GM21723 (cell line): ENCODE results near the gene SMAD2.

Source experiments
- ATAC-seq: cut with Tn5 transposase; IDR thresholded peaks from one replicate; pipeline ENCODE4 v1.9.1; 2021; ENCODE audit warnings: mild to moderate bottlenecking, moderate library complexity; ENCODE audit not compliant: unreplicated experiment

Gene SMAD2

GRCh38 chr18:47898055-47898454 is 32.4 kb downstream of the SMAD2 start:
- ATAC-seq: no peak

- ATAC-seq: no peak
Observed at GRCh38 chr18:47895565-47896250, 34.8 kb downstream of the SMAD2 start.

GRCh38 chr18:47893939-47894699 is 36.3 kb downstream of the SMAD2 start:
- no peak for ATAC-seq

GRCh38 chr18:47893047-47893446 is 37.4 kb downstream of the SMAD2 start:
- no peak for ATAC-seq

GRCh38 chr18:47888156-47888555 is 42.3 kb downstream of the SMAD2 start:
- ATAC-seq: no peak

GRCh38 chr18:47887227-47887626 is 43.2 kb downstream of the SMAD2 start:
- ATAC-seq: no peak

- ATAC-seq: no peak
Observed at GRCh38 chr18:47883771-47884413, 46.6 kb downstream of the SMAD2 start.

GRCh38 chr18:47882641-47883040 is 47.8 kb downstream of the SMAD2 start:
- no peak for ATAC-seq

GRCh38 chr18:47881752-47882455 is 48.6 kb downstream of the SMAD2 start:
- no peak for ATAC-seq

GRCh38 chr18:47881042-47881441 is 49.4 kb downstream of the SMAD2 start:
- no peak for ATAC-seq

- no peak for ATAC-seq
Observed at GRCh38 chr18:47877892-47878291, 52.6 kb downstream of the SMAD2 start.

GRCh38 chr18:47876813-47877212 is 53.6 kb downstream of the SMAD2 start:
- ATAC-seq: no peak

- ATAC-seq: no peak
Observed at GRCh38 chr18:47873625-47874024, 56.8 kb downstream of the SMAD2 start.

GRCh38 chr18:47872426-47872825 is 58.0 kb downstream of the SMAD2 start:
- no peak for ATAC-seq

- no peak for ATAC-seq
Observed at GRCh38 chr18:47871288-47871687, 59.2 kb downstream of the SMAD2 start.

GRCh38 chr18:47870605-47871004 is 59.9 kb downstream of the SMAD2 start:
- no peak for ATAC-seq

- ATAC-seq: no peak
Observed at GRCh38 chr18:47868744-47869143, 61.7 kb downstream of the SMAD2 start.

GRCh38 chr18:47865183-47865582 is 65.3 kb downstream of the SMAD2 start:
- no peak for ATAC-seq

- ATAC-seq: no peak
Observed at GRCh38 chr18:47863041-47863440, 67.4 kb downstream of the SMAD2 start.

GRCh38 chr18:47858607-47859006 is 71.9 kb downstream of the SMAD2 start:
- ATAC-seq: no peak

GRCh38 chr18:47847635-47848034 is 82.8 kb downstream of the SMAD2 start:
- ATAC-seq: no peak
